Kidney (tissue), 14 donors: ENCODE measurements around the gene FOLR2. TPM values are rescaled to one million over a fixed set of nuclear protein-coding genes. Genes with fewer than 3 reads are reported as not detected.
A peak's percentile ranks its signal among the peaks of the same experiment; 100 is the strongest.
"Not testable (repeated sequence)": the region's sequence is repeated elsewhere in the genome, so short reads cannot be mapped to it uniquely, and the experiment has no call there.

Experiments
- DNase-seq, 5 donors: peaks; one replicate each; pipeline ENCODE4 v3.0.0-alpha.2; 2013 to 2020
- FAIRE-seq: peaks from 2 replicates; lab custom pipeline; 2012; peaks lifted over from hg19 to GRCh38; lab: Jason Lieb, UNC
- H3K27ac ChIP-seq, 2 donors: one replicate each; pipeline ENCODE4 v1.7.0; 2013; ENCODE audit warnings: low read depth in 2 of 2, low read length in 2 of 2, inconsistent platforms in 1 of 2
- H3K27me3 ChIP-seq: one replicate; pipeline ENCODE4 v1.7.1; 2013; ENCODE audit warnings: low read length, inconsistent platforms; ENCODE audit not compliant: control insufficient read depth, insufficient read depth
- H3K36me3 ChIP-seq, 3 donors: one replicate each; pipeline versions ENCODE4 v1.7.0 to v1.7.1; 2013; ENCODE audit warnings: low read length in 3 of 3, control low read depth in 1 of 3, inconsistent platforms in 1 of 3; ENCODE audit not compliant: insufficient read depth in 3 of 3, control insufficient read depth in 2 of 3
- H3K4me1 ChIP-seq, 3 donors: one replicate each; pipeline versions ENCODE4 v1.7.0 to v1.7.1; 2013; ENCODE audit warnings: low read length in 3 of 3, inconsistent platforms in 1 of 3, low read depth in 1 of 3; ENCODE audit not compliant: control insufficient read depth in 2 of 3, insufficient read depth in 2 of 3
- H3K4me3 ChIP-seq, 3 donors: one replicate each; pipeline versions ENCODE4 v1.7.0 to v1.8.1; 2013; ENCODE audit warnings: low read length in 3 of 3, control low read depth in 1 of 3, inconsistent platforms in 1 of 3
- H3K9ac ChIP-seq, 3 donors: one replicate each; pipeline versions ENCODE4 v1.7.0 to v1.7.1; 2013; ENCODE audit warnings: low read length in 3 of 3, control low read depth in 1 of 3, inconsistent platforms in 1 of 3
- H3K9me3 ChIP-seq, 3 donors: one replicate each; pipeline versions ENCODE4 v1.7.0 to v1.7.1; 2013; ENCODE audit warnings: low read length in 3 of 3, control low read depth in 1 of 3, inconsistent platforms in 1 of 3; ENCODE audit not compliant: control insufficient read depth in 2 of 3, insufficient read depth in 1 of 3
- CTCF ChIP-seq: IDR thresholded peaks from 3 replicates; pipeline ENCODE4 v1.5.1; 2012; ENCODE audit warnings: mild to moderate bottlenecking, moderate library complexity, borderline replicate concordance; ENCODE audit not compliant: insufficient read depth; ENCODE audit errors: extremely low read depth
- intact Hi-C: fragments of 100-400 bp; cut with DNase I; formaldehyde crosslinking; loops from one replicate; pipeline ENCODE4 v1.11.1; 2022
- polyA plus RNA-seq: library from polyadenylated mRNA; stranded (reverse); fragments of 350-450 nt; fragmentation: Illumina TruSeq; extraction: RNeasy Lipid Tissue Mini Kit (QIAGEN cat#74804); gene quantifications from one replicate; pipeline ENCODE4 v1.2.3, GENCODE V29; 2014; ENCODE audit warnings: low read depth, low replicate concordance; ENCODE audit not compliant: insufficient read depth
- total RNA-seq: library from RNA; stranded (reverse); fragmentation: NEBNext Ultra II Directional; extraction: Animal tissue kit (Norgen Biotek cat#: 25700); gene quantifications from one replicate; pipeline ENCODE4 v1.2.1, GENCODE V29; 2021
- donor health status: control.
- donor health status: control.
- donor health status: control.
- donor health status: control.
- donor health status: control.
- donor health status: DM: yes; HTN: yes; CAD: no.
- donor health status: Normal renal cell carcinoma (clear cell type).

FOLR2 gene
- total and polyA plus RNA-seq, 2 donors from 2014 or later: 16.8 to 31.9 TPM

- Histone ChIP-seq H3K27ac (no peak within 1 kb of the TSS), H3K9ac (no peak within 1 kb of the TSS), H3K27me3 (no peaks in the 10 kb centered on the region), H3K36me3 (peaks cover 0 to 7% (median 0%) of the 10 kb centered on the region in 3 donors), H3K4me1 (peaks cover 0 to 6% (median 0%) of the 10 kb centered on the region in 3 donors), H3K9me3 (no peaks in the 10 kb centered on the region), H3K4me3 (peak within 1 kb of the TSS in 1 of 3 donors; percentile 14)
- TF ChIP-seq CTCF: no peak
- DNase-seq (peak in 4 of 5 donors; percentile 41 to 67 (median 49)), FAIRE-seq (no peak)
- intact Hi-C loops: no loop called here
These were observed 24.6 kb upstream of the FOLR2 start, which contains the start of gene FOLR1 for GRCh38 chr11:72191961-72192381. Gene FOLR1, plus strand, starts transcription at chr11:72192140. Its CDS starts 34 bp downstream, at chr11:72192174.

GRCh38 chr11:72195518-72196270, 20.9 kb upstream of the FOLR2 start:
- TF ChIP-seq CTCF: no peak
- peaks cover 0 to 7% (median 0%) of the 10 kb centered on the region in 3 donors for H3K36me3 ChIP-seq
- H3K27me3 ChIP-seq: no peaks in the 10 kb centered on the region
- DNase-seq (no peak), FAIRE-seq (no peak)
- no peaks in the 10 kb centered on the region for H3K9me3 ChIP-seq
- intact Hi-C loops: no loop called here
- H3K27ac ChIP-seq: no peak overlapping the region
- H3K4me3 ChIP-seq: no peak overlapping the region
- H3K4me1 ChIP-seq: peaks cover 0 to 3% (median 0%) of the 10 kb centered on the region in 3 donors
- no peak overlapping the region for H3K9ac ChIP-seq

GRCh38 chr11:72201445-72201844, 15.1 kb upstream of the FOLR2 start:
- H3K27ac ChIP-seq, intact Hi-C loops, H3K4me1 ChIP-seq, H3K9ac ChIP-seq, H3K4me3 ChIP-seq, H3K27me3 ChIP-seq, DNase-seq, H3K36me3 ChIP-seq, H3K9me3 ChIP-seq, FAIRE-seq: not testable (repeated sequence)

GRCh38 chr11:72202571-72202970, 14.0 kb upstream of the FOLR2 start:
- intact Hi-C loops: no loop called here
- no peaks in the 10 kb centered on the region for H3K36me3 ChIP-seq
- no peak overlapping the region for H3K27ac ChIP-seq
- no peak overlapping the region for H3K4me3 ChIP-seq
- DNase-seq (no peak), FAIRE-seq (no peak)
- H3K4me1 ChIP-seq: no peaks in the 10 kb centered on the region
- no peak for TF ChIP-seq CTCF
- no peaks in the 10 kb centered on the region for H3K9me3 ChIP-seq
- H3K9ac ChIP-seq: no peak overlapping the region
- H3K27me3 ChIP-seq: no peaks in the 10 kb centered on the region
